ENCODE data around the gene HACD4. TPM values are rescaled to one million over a fixed set of nuclear protein-coding genes. Genes with fewer than 3 reads are reported as not detected.

Gene HACD4
- total RNA-seq, 1 donor, result 22.0 TPM

DNA sequence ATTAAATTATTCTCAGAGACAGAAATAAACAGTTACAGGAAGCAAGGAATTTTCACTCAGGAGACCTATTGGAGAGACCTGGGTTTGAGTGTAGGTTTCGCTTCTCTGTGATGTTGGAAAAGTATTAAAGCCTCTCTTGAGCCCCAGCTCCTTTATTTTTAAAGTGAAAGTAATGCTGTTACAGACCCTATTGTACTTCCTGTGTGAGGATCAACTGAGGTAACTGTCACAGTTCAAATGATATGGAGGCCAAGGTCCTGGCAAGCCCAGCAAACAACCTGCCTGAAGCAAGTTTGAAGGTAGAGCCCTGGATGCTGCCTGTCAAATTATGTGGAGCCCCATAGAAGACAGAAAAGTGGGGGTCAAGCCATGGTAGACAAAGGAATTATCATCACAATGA is 7.9 kb upstream of the HACD4 start:
- DNase-seq (ENCODE audit: low read depth), result no peak
- TF ChIP-seq, protein P1, sequence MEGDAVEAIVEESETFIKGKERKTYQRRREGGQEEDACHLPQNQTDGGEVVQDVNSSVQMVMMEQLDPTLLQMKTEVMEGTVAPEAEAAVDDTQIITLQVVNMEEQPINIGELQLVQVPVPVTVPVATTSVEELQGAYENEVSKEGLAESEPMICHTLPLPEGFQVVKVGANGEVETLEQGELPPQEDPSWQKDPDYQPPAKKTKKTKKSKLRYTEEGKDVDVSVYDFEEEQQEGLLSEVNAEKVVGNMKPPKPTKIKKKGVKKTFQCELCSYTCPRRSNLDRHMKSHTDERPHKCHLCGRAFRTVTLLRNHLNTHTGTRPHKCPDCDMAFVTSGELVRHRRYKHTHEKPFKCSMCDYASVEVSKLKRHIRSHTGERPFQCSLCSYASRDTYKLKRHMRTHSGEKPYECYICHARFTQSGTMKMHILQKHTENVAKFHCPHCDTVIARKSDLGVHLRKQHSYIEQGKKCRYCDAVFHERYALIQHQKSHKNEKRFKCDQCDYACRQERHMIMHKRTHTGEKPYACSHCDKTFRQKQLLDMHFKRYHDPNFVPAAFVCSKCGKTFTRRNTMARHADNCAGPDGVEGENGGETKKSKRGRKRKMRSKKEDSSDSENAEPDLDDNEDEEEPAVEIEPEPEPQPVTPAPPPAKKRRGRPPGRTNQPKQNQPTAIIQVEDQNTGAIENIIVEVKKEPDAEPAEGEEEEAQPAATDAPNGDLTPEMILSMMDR (IDR thresholded peaks at IDR 0.05; ENCODE audit: insufficient read depth, low read depth, low read length), result no peak
- no peak overlapping the region for H3K4me3 ChIP-seq (ENCODE audit: low read depth, low read length)

DNA sequence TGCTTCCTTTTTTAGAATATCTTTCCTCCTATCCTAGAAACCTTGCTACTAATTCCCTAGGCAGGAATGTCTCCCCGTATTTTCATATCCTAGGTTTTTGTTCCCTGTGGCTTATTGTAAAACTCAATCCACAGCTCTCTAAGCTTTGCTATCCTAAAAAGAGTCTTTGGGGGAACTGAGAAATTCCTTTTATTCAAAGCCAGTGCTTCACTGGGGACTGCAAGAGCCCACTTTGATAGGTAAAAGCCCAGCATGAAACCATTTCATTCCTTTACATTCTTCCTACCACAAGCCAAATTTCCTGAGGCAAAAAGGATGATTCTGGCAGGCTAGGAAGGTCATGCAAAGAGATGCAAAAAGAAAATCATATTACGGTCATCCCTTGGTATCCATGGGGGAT is 5.8 kb upstream of the HACD4 start:
- no peak overlapping the region for H3K4me3 ChIP-seq (ENCODE audit: low read depth, low read length)
- TF ChIP-seq, protein P1 (IDR thresholded peaks at IDR 0.05; ENCODE audit: insufficient read depth, low read depth, low read length), result no peak
- DNase-seq (ENCODE audit: low read depth), result no peak

DNA sequence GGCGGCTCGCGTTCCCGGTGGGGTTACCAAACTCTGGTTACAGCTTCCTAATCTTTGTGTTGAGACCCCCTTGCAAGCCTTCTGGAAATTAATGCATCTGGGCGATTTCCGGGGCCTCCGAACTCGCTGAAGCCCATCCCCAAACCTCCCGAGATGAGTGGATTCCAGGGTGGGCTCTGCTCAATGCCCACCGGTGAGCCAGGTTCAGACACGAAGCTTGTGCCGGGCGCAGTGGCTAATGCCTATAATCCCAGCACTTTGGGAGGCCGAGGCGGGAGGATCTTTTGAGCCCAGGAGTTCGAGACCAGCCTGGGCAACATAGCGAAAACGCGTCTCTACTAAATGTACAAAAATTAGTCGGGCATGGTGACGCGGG is 356 bp upstream of the HACD4 start:
- DNase-seq (ENCODE audit: low read depth), result no peak
- H3K4me3 ChIP-seq (ENCODE audit: low read depth, low read length), result peak overlapping the region; percentile 65
- TF ChIP-seq, protein P1 (IDR thresholded peaks at IDR 0.05; ENCODE audit: insufficient read depth, low read depth, low read length), result no peak

DNA sequence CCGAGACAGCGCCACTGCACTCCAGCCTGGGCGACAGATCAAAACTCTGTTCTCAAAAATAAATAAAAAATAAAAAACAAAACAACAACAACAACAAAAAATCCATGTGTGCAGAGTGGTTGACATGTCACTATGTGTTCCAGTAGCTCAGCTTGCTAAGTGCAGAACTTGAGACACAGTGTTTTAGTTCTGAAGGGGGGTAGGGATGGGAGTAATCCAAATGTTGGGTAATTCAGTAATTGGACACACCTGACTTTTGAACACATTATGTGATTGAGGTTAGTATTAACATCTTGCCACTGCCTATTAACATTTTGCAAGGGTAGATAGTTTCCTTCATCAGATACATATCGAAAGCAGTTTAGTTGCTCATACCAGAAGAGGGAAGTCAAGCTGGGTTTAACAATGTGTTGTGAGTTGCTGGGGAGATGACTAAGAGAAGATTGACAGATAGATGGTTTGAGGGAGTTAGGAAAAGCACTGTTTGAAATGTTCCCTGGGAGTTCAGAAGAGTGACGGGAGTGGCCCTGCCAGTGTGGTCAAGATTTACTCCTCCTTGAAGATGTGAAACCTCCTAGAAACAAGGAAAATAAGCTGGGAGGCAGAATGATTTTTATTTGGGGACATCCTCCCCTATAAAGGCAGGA is 928 bp downstream of the HACD4 start:
- peak overlapping the region; percentile 65 for H3K4me3 ChIP-seq (ENCODE audit: low read depth, low read length)

DNA sequence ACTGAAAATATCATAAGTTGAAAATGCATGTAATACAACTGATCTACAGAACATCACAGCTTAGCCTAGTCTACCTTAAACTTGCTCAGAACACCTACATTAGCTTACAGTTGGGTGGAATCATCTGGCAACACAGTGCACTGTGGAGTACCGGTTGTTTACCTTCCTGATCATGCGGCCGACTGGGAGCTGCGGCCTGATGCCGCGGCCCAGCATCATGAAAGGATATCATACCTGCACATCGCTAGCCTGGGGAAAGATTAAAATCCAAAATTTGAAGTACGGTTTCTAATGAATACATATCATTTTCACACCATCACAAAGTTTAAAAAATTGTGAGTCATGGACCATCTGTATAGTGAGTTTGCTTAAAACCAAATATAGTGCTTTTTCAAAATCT is 1.8 kb downstream of the HACD4 start:
- DNase-seq (ENCODE audit: low read depth), result no peak
- no peak overlapping the region for H3K4me3 ChIP-seq (ENCODE audit: low read depth, low read length)
- TF ChIP-seq, protein P1 (IDR thresholded peaks at IDR 0.05; ENCODE audit: insufficient read depth, low read depth, low read length), result no peak

More for the DNA sequence above, 928 bp downstream of the HACD4 start:
- TF ChIP-seq, protein P1 (IDR thresholded peaks at IDR 0.05; ENCODE audit: insufficient read depth, low read depth, low read length), result no peak
- DNase-seq (ENCODE audit: low read depth), result peak; percentile 65

DNA sequence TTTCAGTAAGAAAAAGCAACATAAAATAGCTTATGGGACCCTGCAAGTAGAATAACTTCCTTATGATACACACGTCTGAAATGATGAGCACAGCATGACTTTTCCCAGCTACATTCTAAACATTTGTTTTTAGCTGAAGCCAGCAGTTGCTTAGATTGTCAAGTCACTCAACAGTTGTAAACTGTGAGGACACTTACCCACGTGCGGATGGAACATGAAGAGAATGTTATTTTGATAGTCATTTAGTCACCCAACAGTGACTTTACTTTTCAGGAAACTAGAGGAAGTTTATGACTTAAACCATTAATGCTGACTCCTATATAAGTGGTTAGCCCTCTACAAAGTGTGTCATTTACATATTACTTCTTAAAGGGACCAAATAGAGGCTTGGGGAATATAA is 3.0 kb downstream of the HACD4 start:
- TF ChIP-seq, protein P1 (IDR thresholded peaks at IDR 0.05; ENCODE audit: insufficient read depth, low read depth, low read length), result no peak
- peak; percentile 18 for DNase-seq (ENCODE audit: low read depth)
- H3K4me3 ChIP-seq (ENCODE audit: low read depth, low read length), result no peak overlapping the region

DNA sequence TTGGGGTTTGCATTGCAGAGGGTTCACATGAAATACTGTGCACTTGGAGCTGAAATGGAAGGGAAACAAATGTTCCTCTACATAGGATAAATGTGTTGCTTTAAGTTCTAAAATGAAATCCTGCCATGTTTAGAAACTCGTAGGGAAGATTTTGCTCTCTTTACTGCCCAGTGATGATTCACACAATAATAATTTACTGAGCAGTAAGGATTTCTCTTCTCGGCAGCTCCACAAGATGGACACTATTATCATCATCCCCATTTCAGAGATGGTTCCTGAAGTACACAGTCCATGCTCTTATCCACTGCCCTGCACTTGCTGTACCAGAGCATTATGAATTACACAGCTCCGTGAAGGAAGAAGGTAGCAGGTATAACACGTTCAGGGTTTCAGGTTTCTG is 4.1 kb downstream of the HACD4 start:
- TF ChIP-seq, protein P1 (IDR thresholded peaks at IDR 0.05; ENCODE audit: insufficient read depth, low read depth, low read length), result no peak
- peak; percentile 30 for DNase-seq (ENCODE audit: low read depth)
- H3K4me3 ChIP-seq (ENCODE audit: low read depth, low read length), result no peak overlapping the region
